HepG2 (cell line): ENCODE results near the gene FHL1. TPM values are rescaled to one million over a fixed set of nuclear protein-coding genes. Genes with fewer than 3 reads are reported as not detected.

Experiments used
- ATAC-seq: fragments of 200-7000 bp; cut with Tn5 transposase; 3 replicates; pipeline ENCODE4 v1.9.1; 2020; ENCODE audit warnings: mild to moderate bottlenecking, moderate library complexity
- BruUV-seq: library from RNA; stranded (reverse); fragments of 400-500 nt; replicated peaks from 2 replicates; lab custom pipeline; 2021; lab: Mats Ljungman, UMichigan
- CTCF ChIA-PET: fragments of 300-600 bp; formaldehyde crosslinking; extraction: SDS; loops from one replicate; lab custom pipeline; 2021; ENCODE audit warnings: low total read pairs, inconsistent platforms, low intra/inter-chr PET ratio; lab: Yijun Ruan, JAX
- POLR2A ChIA-PET: fragments of 350-600 bp; sonication (Branson Sonifier 250); formaldehyde crosslinking; loops from one replicate; lab custom pipeline; 2020; ENCODE audit warnings: antibody characterized with exemption, inconsistent platforms; lab: Yijun Ruan, JAX
- DNase-seq: peaks from one replicate; pipeline ENCODE4 v3.0.0-alpha.2; 2015; ENCODE audit warnings: low spot score
- FAIRE-seq: peaks from 3 replicates; lab custom pipeline; 2011; peaks lifted over from hg19 to GRCh38; lab: Jason Lieb, UNC
- H2AFZ ChIP-seq: one replicate; pipeline ENCODE4 v1.6.1; 2011; ENCODE audit warnings: low read length, inconsistent platforms
- H3K27ac ChIP-seq: fragments of 300-600 bp; 3 replicates; pipeline ENCODE4 v1.8.0; 2011; ENCODE audit warnings: mixed run types, mild to moderate bottlenecking, mixed read lengths, low read length, inconsistent platforms; ENCODE audit not compliant: insufficient read depth; ENCODE audit errors: extremely low read length
- H3K27me3 ChIP-seq, 2 experiments: fragments of 200-600 bp in 1 of 2; 2 replicates in 1 of 2; 3 replicates in 1 of 2; pipeline versions ENCODE4 v1.6.0 to v1.8.0; 2011; ENCODE audit warnings: low read length in 2 of 2, mild to moderate bottlenecking in 2 of 2, moderate library complexity in 2 of 2, inconsistent platforms in 1 of 2; ENCODE audit not compliant: insufficient read depth in 2 of 2, control insufficient read depth in 1 of 2
- H3K36me3 ChIP-seq, 2 experiments: fragments of 200-600 bp in 1 of 2; replicated peaks in 1 of 2; 2 replicates in 1 of 2; 3 replicates in 1 of 2; pipeline versions ENCODE4 v1.5.1 to v1.8.0; 2011; ENCODE audit warnings: low read length in 2 of 2, inconsistent platforms in 1 of 2; ENCODE audit not compliant: insufficient read depth in 2 of 2, control insufficient read depth in 1 of 2
- H3K4me1 ChIP-seq: 2 replicates; pipeline ENCODE4 v1.5.1; 2012; ENCODE audit warnings: low read length, inconsistent platforms; ENCODE audit not compliant: insufficient read depth
- H3K4me2 ChIP-seq: 2 replicates; pipeline ENCODE4 v1.6.0; 2011; ENCODE audit warnings: low read depth, low read length, inconsistent platforms
- H3K4me3 ChIP-seq, 3 experiments: fragments of 200-600 bp in 1 of 3; sonication (generic), shearing (Covaris generic) in 1 of 3; replicated peaks in 1 of 3; 2 replicates each; pipeline ENCODE4 v1.5.1; 2011 to 2016; ENCODE audit warnings: low read length in 3 of 3, inconsistent platforms in 2 of 3, low read depth in 2 of 3, mild to moderate bottlenecking in 2 of 3, control low read depth in 1 of 3, mixed read lengths in 1 of 3; ENCODE audit not compliant: insufficient read depth in 1 of 3
- H3K79me2 ChIP-seq: one replicate; pipeline ENCODE4 v1.6.1; 2011; ENCODE audit warnings: low read length, inconsistent platforms; ENCODE audit not compliant: insufficient read depth
- H3K9ac ChIP-seq: 2 replicates; pipeline ENCODE4 v1.6.0; 2011; ENCODE audit warnings: mild to moderate bottlenecking, low read depth, low read length, inconsistent platforms; ENCODE audit not compliant: insufficient read depth
- H3K9me3 ChIP-seq: 2 replicates; pipeline ENCODE4 v1.5.1; 2012; ENCODE audit warnings: mild to moderate bottlenecking, low read length
- H4K20me1 ChIP-seq: 2 replicates; pipeline ENCODE4 v1.6.0; 2011; ENCODE audit warnings: inconsistent platforms, mild to moderate bottlenecking, low read length, moderate library complexity; ENCODE audit not compliant: insufficient read depth
- ASH2L ChIP-seq: fragments of 300-600, 200-600 bp; sonication (generic); IDR thresholded peaks from 2 replicates; pipeline ENCODE4 v1.7.0; 2017; ENCODE audit warnings: low read depth, mild to moderate bottlenecking, moderate library complexity, mixed read lengths, low read length; ENCODE audit not compliant: insufficient read length
- GTF2F1 ChIP-seq: fragments of 150-350 bp; IDR thresholded peaks from 2 replicates; pipeline ENCODE4 v1.6.1; 2014; ENCODE audit warnings: low read length
- KDM1A ChIP-seq: IDR thresholded peaks from 2 replicates; pipeline ENCODE4 v1.6.1; 2016; ENCODE audit warnings: missing compliant biosample characterization
- NCOR1 ChIP-seq: fragments of 200-600 bp; sonication (generic); IDR thresholded peaks from 2 replicates; pipeline ENCODE4 v1.7.0; 2017; ENCODE audit warnings: antibody characterized with exemption, low read length, borderline replicate concordance
- NFAT5 ChIP-seq: sonication (generic); formaldehyde crosslinking; IDR thresholded peaks from 2 replicates; pipeline ENCODE4 v1.4.0; 2020; ENCODE audit warnings: missing genetic modification reagents
- POGK ChIP-seq: sonication (generic); formaldehyde crosslinking; conservative IDR thresholded peaks from 2 replicates; pipeline ENCODE4 v1.8.0; 2022; ENCODE audit warnings: mild to moderate bottlenecking, moderate library complexity, missing genetic modification reagents
- SMAD9 ChIP-seq: sonication (generic); formaldehyde crosslinking; IDR thresholded peaks from 2 replicates; pipeline ENCODE4 v1.5.1; 2020; ENCODE audit warnings: mild to moderate bottlenecking, missing genetic modification reagents
- TBL1XR1 ChIP-seq: fragments of 150-350 bp; IDR thresholded peaks from 2 replicates; pipeline ENCODE4 v1.6.1; 2014; ENCODE audit warnings: borderline replicate concordance, low read length; ENCODE audit not compliant: partially characterized antibody
- TBX2 ChIP-seq: sonication (generic); formaldehyde crosslinking; IDR thresholded peaks from 2 replicates; pipeline ENCODE4 v1.5.0; 2020; ENCODE audit warnings: missing genetic modification reagents, mild to moderate bottlenecking, borderline replicate concordance
- TRAFD1 ChIP-seq: sonication (generic); formaldehyde crosslinking; IDR thresholded peaks from 2 replicates; pipeline ENCODE4 v1.5.1; 2020; ENCODE audit warnings: missing genetic modification reagents, mild to moderate bottlenecking, borderline replicate concordance
- ZNF572 ChIP-seq: sonication (generic); formaldehyde crosslinking; IDR thresholded peaks from 2 replicates; pipeline ENCODE4 v1.5.1; 2020; ENCODE audit warnings: mild to moderate bottlenecking, missing genetic modification reagents
- ZNF770 ChIP-seq: sonication (generic); formaldehyde crosslinking; IDR thresholded peaks from 2 replicates; pipeline ENCODE4 v1.5.0; 2020; ENCODE audit warnings: mild to moderate bottlenecking, missing genetic modification reagents
- WGBS: methylation state at CpG from one replicate; pipeline ENCODE4 v1.1.6; 2017; ENCODE audit warnings: low lambda C conversion rate; 5-methylcytosine and 5-hydroxymethylcytosine counted together
- in situ Hi-C: cut with HindIII; loops from 2 replicates; pipeline ENCODE4 v1.10.0; 2017; ENCODE audit warnings: low pct_unique_long_range_greater_than_20kb; ENCODE audit not compliant: extremely low pct_ligation_motif_present
- intact Hi-C: fragments of 100-400 bp; cut with micrococcal nuclease; formaldehyde crosslinking; loops from one replicate; pipeline ENCODE4 v1.10.0; 2022; ENCODE audit not compliant: unreplicated experiment
- polyA plus RNA-seq, 8 experiments: library from polyadenylated mRNA; depleted of rRNA in 3 of 8; stranded (reverse) in 7 of 8; unstranded in 1 of 8; fragments of >200 nt; fragmentation: Illumina TruSeq in 4 of 8; extraction: Trizol in 4 of 8; gene quantifications; 2 replicates each; pipeline versions ENCODE4 v1.2.1 to v1.2.3, GENCODE V29; 2011 to 2016; ENCODE audit warnings: low read depth in 4 of 8, missing spikeins in 1 of 8, mixed read lengths in 1 of 8; ENCODE audit not compliant: insufficient read depth in 1 of 8
- total RNA-seq, 5 experiments: library from RNA; depleted of rRNA; stranded (reverse); fragments of >200 nt; fragmentation: Illumina TruSeq; extraction: Trizol; gene quantifications; 2 replicates each; pipeline ENCODE4 v1.2.3, GENCODE V29; 2016; ENCODE audit warnings: low read depth in 1 of 5

Gene FHL1
- total and polyA plus RNA-seq, 2 of the 13 experiments (the other 11 are each of a cell fraction or from before 2014, with no cell fraction given): 0.33 TPM; not detected in 1

- Histone ChIP-seq H3K9me3 (no peaks in the 10 kb centered on the region), H2AFZ (no peak overlapping the region), H3K4me2 (no peak overlapping the region), H3K27me3 (no peaks in the 10 kb centered on the region), H3K36me3 (no peaks in the 10 kb centered on the region), H4K20me1 (no peaks in the 10 kb centered on the region), H3K4me3 (no peak overlapping the region), H3K9ac (no peak overlapping the region), H3K27ac (no peak overlapping the region), H3K4me1 (no peaks in the 10 kb centered on the region), H3K79me2 (no peaks in the 10 kb centered on the region)
- ATAC-seq (no peak), FAIRE-seq (no peak), DNase-seq (no peak)
- ChIA-PET CTCF (no interaction called here), POLR2A (no interaction called here)
- WGBS: 48% methylated on average over 10 of the region's 17 CpGs
- no TSS peak for BruUV-seq
- in situ Hi-C loops (loop anchor here (10.0 kb wide), 1 partner anchor 134 kb away; no protein-coding TSS in a partner anchor), intact Hi-C loops (no loop called here)
- no peak for TF ChIP-seq TBL1XR1
- TF ChIP-seq POGK (CRISPR knock-in tag): no peak
- TF ChIP-seq ZNF770 (CRISPR knock-in tag): no peak
- TF ChIP-seq TRAFD1 (CRISPR knock-in tag): no peak
- TF ChIP-seq SMAD9: no peak
- no peak for TF ChIP-seq ASH2L
- no peak for TF ChIP-seq KDM1A (CRISPR knock-in tag)
- no peak for TF ChIP-seq NCOR1
- TF ChIP-seq NFAT5 (CRISPR knock-in tag): no peak
- TF ChIP-seq TBX2 (CRISPR knock-in tag): no peak
- no peak for TF ChIP-seq GTF2F1
- no peak for TF ChIP-seq ZNF572 (CRISPR knock-in tag)
Measured at GRCh38 chrX:136168929-136169735, 21.8 kb downstream of the FHL1 start.
